Endodermal cell (in vitro differentiated cells): ENCODE measurements around the gene SAMHD1. TPM values are rescaled to one million over a fixed set of nuclear protein-coding genes. Genes with fewer than 3 reads are reported as not detected.
"Not testable (repeated sequence)": the region's sequence is repeated elsewhere in the genome, so short reads cannot be mapped to it uniquely, and the experiment has no call there.

Experiments used
- DNase-seq: peaks from one replicate; pipeline ENCODE4 v3.0.0-alpha.2; 2017
- H3K27ac ChIP-seq: 2 replicates; pipeline ENCODE4 v1.5.1; 2013; ENCODE audit warnings: mild to moderate bottlenecking, low read depth, low read length, moderate library complexity
- H3K27me3 ChIP-seq: 2 replicates; pipeline ENCODE4 v1.6.1; 2013; ENCODE audit warnings: mild to moderate bottlenecking, low read length, moderate library complexity; ENCODE audit not compliant: insufficient read depth, control insufficient read depth, poor library complexity, severe bottlenecking
- H3K36me3 ChIP-seq: 2 replicates; pipeline ENCODE4 v1.7.0; 2013; ENCODE audit warnings: mild to moderate bottlenecking, low read length, moderate library complexity; ENCODE audit not compliant: control insufficient read depth, insufficient read depth
- H3K4me1 ChIP-seq: one replicate; pipeline ENCODE4 v1.7.0; 2013; ENCODE audit warnings: low read length; ENCODE audit not compliant: control insufficient read depth, insufficient read depth
- H3K4me3 ChIP-seq: 2 replicates; pipeline ENCODE4 v1.5.1; 2013; ENCODE audit warnings: mild to moderate bottlenecking, low read length, moderate library complexity
- H3K9ac ChIP-seq: 2 replicates; pipeline ENCODE4 v1.6.1; 2013; ENCODE audit warnings: mild to moderate bottlenecking, low read length, moderate library complexity; ENCODE audit not compliant: poor library complexity, severe bottlenecking; ENCODE audit errors: extremely low read depth
- H3K9me3 ChIP-seq: 2 replicates; pipeline ENCODE4 v1.6.1; 2013; ENCODE audit warnings: mild to moderate bottlenecking, low read length, moderate library complexity; ENCODE audit not compliant: control insufficient read depth
- H3K27ac Mint-ChIP-seq: 2 replicates; pipeline ENCODE4 v1.8.0; 2020; ENCODE audit warnings: mixed read lengths
- H3K27me3 Mint-ChIP-seq: 2 replicates; pipeline ENCODE4 v1.8.0; 2021; ENCODE audit warnings: mild to moderate bottlenecking, mixed read lengths; ENCODE audit not compliant: insufficient read depth
- H3K36me3 Mint-ChIP-seq: 2 replicates; pipeline ENCODE4 v1.8.0; 2020; ENCODE audit warnings: low read depth, mixed read lengths
- H3K4me1 Mint-ChIP-seq: 2 replicates; pipeline ENCODE4 v1.8.0; 2020; ENCODE audit warnings: mixed read lengths
- H3K4me3 Mint-ChIP-seq: 2 replicates; pipeline ENCODE4 v1.8.0; 2020; ENCODE audit warnings: mild to moderate bottlenecking, moderate library complexity, mixed read lengths
- H3K9me3 Mint-ChIP-seq: 2 replicates; pipeline ENCODE4 v1.8.0; 2020; ENCODE audit warnings: mild to moderate bottlenecking, mixed read lengths
- CTCF ChIP-seq: fragments of 200-600 bp; sonication (generic); conservative IDR thresholded peaks from 2 replicates; pipeline ENCODE4 v1.5.0; 2021; ENCODE audit warnings: antibody characterized with exemption, mild to moderate bottlenecking
- WGBS, 2 experiments: methylation state at CpG; one replicate each; pipeline versions ENCODE4 v1.1.5 to v1.1.7; 2013; ENCODE audit warnings: missing lambda C conversion rate in 2 of 2, mixed read lengths in 1 of 2; ENCODE audit not compliant: insufficient coverage in 1 of 2, insufficient read length in 1 of 2; 5-methylcytosine and 5-hydroxymethylcytosine counted together
- total RNA-seq, 2 donors: library from RNA; stranded (reverse); fragmentation: NEBNext Ultra II Directional in 1 of 2; extraction: Animal tissue kit (Norgen Biotek cat#: 25700) in 1 of 2; gene quantifications; 2 replicates in 1 of 2; 3 replicates in 1 of 2; pipeline ENCODE4 v1.2.1, GENCODE V29; 2021

The SAMHD1 gene
- total RNA-seq, 2 donors from 2014 or later, result 3.7 to 4.9 TPM

- H3K27ac ChIP-seq, result no peak overlapping the region
- TF ChIP-seq CTCF, result no peak
- no peaks in the 10 kb centered on the region for H3K27me3 ChIP-seq
- H3K9ac ChIP-seq, result no peak overlapping the region
- Mint-ChIP-seq H3K27me3 (no peaks in the 10 kb centered on the region), H3K27ac (no peak overlapping the region), H3K9me3 (peaks cover 70% of the 10 kb centered on the region), H3K36me3 (peaks cover 63% of the 10 kb centered on the region), H3K4me3 (no peak overlapping the region), H3K4me1 (no peaks in the 10 kb centered on the region)
- no peaks in the 10 kb centered on the region for H3K4me1 ChIP-seq
- H3K9me3 ChIP-seq, result peaks cover 41% of the 10 kb centered on the region
- 100% methylated on average over 1 of the region's 1 CpG for WGBS, 2 experiments
- no peak for DNase-seq
- H3K36me3 ChIP-seq, result peaks cover 19% of the 10 kb centered on the region
- H3K4me3 ChIP-seq, result no peak overlapping the region
Observed at GRCh38 chr20:36997121-36997520, 45.6 kb upstream of the SAMHD1 start.

- Mint-ChIP-seq H3K36me3 (peaks cover 56% of the 10 kb centered on the region), H3K9me3 (peaks cover 65% of the 10 kb centered on the region)
- not testable (repeated sequence) for H3K4me3 Mint-ChIP-seq, H3K4me1 Mint-ChIP-seq, H3K4me3 ChIP-seq, H3K27me3 Mint-ChIP-seq, DNase-seq, H3K27ac Mint-ChIP-seq, H3K27me3 ChIP-seq, H3K9ac ChIP-seq, H3K27ac ChIP-seq, H3K4me1 ChIP-seq
- Histone ChIP-seq H3K36me3 (peaks cover 19% of the 10 kb centered on the region), H3K9me3 (peaks cover 41% of the 10 kb centered on the region)
- WGBS, 2 experiments, result 93 to 96% methylated on average over 3 to 4 of the region's 4 CpGs
Observed at GRCh38 chr20:36994221-36994620, 42.7 kb upstream of the SAMHD1 start.

- Mint-ChIP-seq H3K9me3 (peaks cover 55% of the 10 kb centered on the region), H3K27ac (no peak overlapping the region), H3K27me3 (no peaks in the 10 kb centered on the region), H3K4me3 (no peak overlapping the region), H3K36me3 (peaks cover 46% of the 10 kb centered on the region), H3K4me1 (peaks cover 1% of the 10 kb centered on the region)
- no peaks in the 10 kb centered on the region for H3K27me3 ChIP-seq
- peak; percentile 46 for TF ChIP-seq CTCF
- WGBS, 2 experiments, result 93 to 96% methylated on average over 4 of the region's 4 CpGs
- peaks cover 13% of the 10 kb centered on the region for H3K36me3 ChIP-seq
- peaks cover 41% of the 10 kb centered on the region for H3K9me3 ChIP-seq
- peak overlapping the region; percentile 45 for H3K4me3 ChIP-seq
- no peak overlapping the region for H3K9ac ChIP-seq
- no peak overlapping the region for H3K27ac ChIP-seq
- no peaks in the 10 kb centered on the region for H3K4me1 ChIP-seq
- no peak for DNase-seq
Observed at GRCh38 chr20:36992802-36993334, 41.4 kb upstream of the SAMHD1 start.

- DNase-seq, result no peak
- Mint-ChIP-seq H3K9me3 (peaks cover 46% of the 10 kb centered on the region), H3K27ac (no peak overlapping the region), H3K4me3 (no peak overlapping the region), H3K4me1 (peaks cover 1% of the 10 kb centered on the region), H3K27me3 (no peaks in the 10 kb centered on the region), H3K36me3 (peaks cover 35% of the 10 kb centered on the region)
- Histone ChIP-seq H3K36me3 (peaks cover 2% of the 10 kb centered on the region), H3K9ac (no peak overlapping the region), H3K27ac (no peak overlapping the region), H3K4me3 (no peak overlapping the region), H3K27me3 (no peaks in the 10 kb centered on the region), H3K9me3 (peaks cover 35% of the 10 kb centered on the region), H3K4me1 (no peaks in the 10 kb centered on the region)
- TF ChIP-seq CTCF, result no peak
- WGBS, 2 experiments, result 92 to 94% methylated on average over 3 of the region's 3 CpGs
Observed at GRCh38 chr20:36991703-36992102, 40.2 kb upstream of the SAMHD1 start.
